Measurements from ENCODE around the gene UCHL3.

UCHL3 gene

GRCh38 chr13:75547917-75548316 lies 1.7 kb upstream of the UCHL3 start:
- no peak for DNase-seq (ENCODE audit: low read depth)

- DNase-seq (ENCODE audit: low read depth), result no peak
Measured at GRCh38 chr13:75550159-75550567, 572 bp downstream of the UCHL3 start.

- DNase-seq (ENCODE audit: low read depth), result no peak
Measured at GRCh38 chr13:75554464-75554863, 4.9 kb downstream of the UCHL3 start.

GRCh38 chr13:75554981-75555380 lies 5.4 kb downstream of the UCHL3 start:
- DNase-seq (ENCODE audit: low read depth), result no peak

- no peak for DNase-seq (ENCODE audit: low read depth)
Measured at GRCh38 chr13:75555836-75556235, 6.2 kb downstream of the UCHL3 start.

GRCh38 chr13:75556961-75557360 lies 7.4 kb downstream of the UCHL3 start:
- DNase-seq (ENCODE audit: low read depth), result no peak

GRCh38 chr13:75558145-75558840 lies 8.7 kb downstream of the UCHL3 start:
- no peak for DNase-seq (ENCODE audit: low read depth)

- no peak for DNase-seq (ENCODE audit: low read depth)
Measured at GRCh38 chr13:75566658-75567057, 17.1 kb downstream of the UCHL3 start.

- DNase-seq (ENCODE audit: low read depth), result no peak
Measured at GRCh38 chr13:75569576-75569975, 20.0 kb downstream of the UCHL3 start.

- no peak for DNase-seq (ENCODE audit: low read depth)
Measured at GRCh38 chr13:75579529-75579928, 29.9 kb downstream of the UCHL3 start.

- DNase-seq (ENCODE audit: low read depth), result no peak
Measured at GRCh38 chr13:75581874-75582640, 32.5 kb downstream of the UCHL3 start.

GRCh38 chr13:75583091-75583490 lies 33.5 kb downstream of the UCHL3 start:
- DNase-seq (ENCODE audit: low read depth), result no peak

GRCh38 chr13:75585153-75585552 lies 35.6 kb downstream of the UCHL3 start:
- DNase-seq (ENCODE audit: low read depth), result no peak

- DNase-seq (ENCODE audit: low read depth), result no peak
Measured at GRCh38 chr13:75587679-75588078, 38.1 kb downstream of the UCHL3 start.

GRCh38 chr13:75596657-75597182 lies 47.1 kb downstream of the UCHL3 start:
- no peak for DNase-seq (ENCODE audit: low read depth)

- DNase-seq (ENCODE audit: low read depth), result no peak
Measured at GRCh38 chr13:75600371-75600770, 50.8 kb downstream of the UCHL3 start.

- DNase-seq (ENCODE audit: low read depth), result no peak
Measured at GRCh38 chr13:75603038-75603437, 53.4 kb downstream of the UCHL3 start.

GRCh38 chr13:75607447-75607846 lies 57.9 kb downstream of the UCHL3 start:
- DNase-seq (ENCODE audit: low read depth), result no peak

GRCh38 chr13:75610466-75610865 lies 60.9 kb downstream of the UCHL3 start:
- DNase-seq (ENCODE audit: low read depth), result no peak

- no peak for DNase-seq (ENCODE audit: low read depth)
Measured at GRCh38 chr13:75612354-75612753, 62.8 kb downstream of the UCHL3 start.

GRCh38 chr13:75617230-75617629 lies 67.6 kb downstream of the UCHL3 start:
- DNase-seq (ENCODE audit: low read depth), result no peak

GRCh38 chr13:75618308-75618707 lies 68.7 kb downstream of the UCHL3 start:
- DNase-seq (ENCODE audit: low read depth), result no peak

- no peak for DNase-seq (ENCODE audit: low read depth)
Measured at GRCh38 chr13:75620020-75620419, 70.4 kb downstream of the UCHL3 start.
